ENCODE measurements around the gene ADRA2C. TPM values are rescaled to one million over a fixed set of nuclear protein-coding genes. Genes with fewer than 3 reads are reported as not detected.
A peak's percentile ranks its signal among the peaks of the same experiment; 100 is the strongest.

Gene ADRA2C
- polyA plus RNA-seq (2012; ENCODE audit: insufficient read depth, insufficient read length, low read depth): 44.5 TPM

DNA sequence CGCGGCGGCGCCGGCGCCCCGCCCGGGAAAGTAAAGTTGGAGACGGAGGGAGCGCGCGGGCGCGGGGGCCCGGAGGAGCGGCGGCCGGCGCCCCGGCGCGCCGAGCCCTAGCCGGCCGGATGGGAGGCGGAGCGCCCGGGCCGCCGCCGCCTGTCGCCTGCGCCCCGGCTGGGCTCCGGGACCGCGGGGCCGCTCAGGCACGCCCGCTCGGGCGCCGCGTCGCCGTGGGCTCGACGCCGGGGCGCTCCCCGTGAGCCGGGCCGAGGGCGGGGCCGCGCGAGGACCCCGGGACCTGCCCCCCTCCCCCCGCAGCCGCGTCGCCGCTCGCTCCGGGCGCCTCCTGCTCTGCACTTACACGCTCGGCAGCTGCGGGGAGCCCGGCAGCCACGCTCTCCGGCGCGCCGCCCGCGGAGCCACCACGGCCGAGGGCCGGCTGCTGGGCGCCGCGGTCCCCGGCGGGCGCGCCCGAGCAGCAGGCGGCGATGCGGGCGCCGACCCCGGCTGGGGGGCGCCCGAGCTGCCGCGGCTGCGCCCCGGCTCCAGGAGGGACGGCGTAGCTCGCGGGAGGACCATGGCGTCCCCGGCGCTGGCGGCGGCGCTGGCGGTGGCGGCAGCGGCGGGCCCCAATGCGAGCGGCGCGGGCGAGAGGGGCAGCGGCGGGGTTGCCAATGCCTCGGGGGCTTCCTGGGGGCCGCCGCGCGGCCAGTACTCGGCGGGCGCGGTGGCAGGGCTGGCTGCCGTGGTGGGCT, at the start of gene ADRA2C:
Gene ADRA2C (plus strand): TSS at position 350 of the 749 bp plus-strand sequence. CDS start 222 bp downstream, at position 572.
- TF ChIP-seq, protein P1, sequence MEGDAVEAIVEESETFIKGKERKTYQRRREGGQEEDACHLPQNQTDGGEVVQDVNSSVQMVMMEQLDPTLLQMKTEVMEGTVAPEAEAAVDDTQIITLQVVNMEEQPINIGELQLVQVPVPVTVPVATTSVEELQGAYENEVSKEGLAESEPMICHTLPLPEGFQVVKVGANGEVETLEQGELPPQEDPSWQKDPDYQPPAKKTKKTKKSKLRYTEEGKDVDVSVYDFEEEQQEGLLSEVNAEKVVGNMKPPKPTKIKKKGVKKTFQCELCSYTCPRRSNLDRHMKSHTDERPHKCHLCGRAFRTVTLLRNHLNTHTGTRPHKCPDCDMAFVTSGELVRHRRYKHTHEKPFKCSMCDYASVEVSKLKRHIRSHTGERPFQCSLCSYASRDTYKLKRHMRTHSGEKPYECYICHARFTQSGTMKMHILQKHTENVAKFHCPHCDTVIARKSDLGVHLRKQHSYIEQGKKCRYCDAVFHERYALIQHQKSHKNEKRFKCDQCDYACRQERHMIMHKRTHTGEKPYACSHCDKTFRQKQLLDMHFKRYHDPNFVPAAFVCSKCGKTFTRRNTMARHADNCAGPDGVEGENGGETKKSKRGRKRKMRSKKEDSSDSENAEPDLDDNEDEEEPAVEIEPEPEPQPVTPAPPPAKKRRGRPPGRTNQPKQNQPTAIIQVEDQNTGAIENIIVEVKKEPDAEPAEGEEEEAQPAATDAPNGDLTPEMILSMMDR (IDR thresholded peaks at IDR 0.05; ENCODE audit: low read depth, low read length): no peak
- Histone ChIP-seq H3K4me1 (peaks cover 30% of the 10 kb centered on the region), H3K27me3 (no peaks in the 10 kb centered on the region), H3K4me3 (ENCODE audit: low read depth, low read length) (peak within 1 kb of the TSS; percentile 51), H3K9me3 (no peaks in the 10 kb centered on the region), H3K36me3 (no peaks in the 10 kb centered on the region)
- peak; percentile 67 for DNase-seq

DNA sequence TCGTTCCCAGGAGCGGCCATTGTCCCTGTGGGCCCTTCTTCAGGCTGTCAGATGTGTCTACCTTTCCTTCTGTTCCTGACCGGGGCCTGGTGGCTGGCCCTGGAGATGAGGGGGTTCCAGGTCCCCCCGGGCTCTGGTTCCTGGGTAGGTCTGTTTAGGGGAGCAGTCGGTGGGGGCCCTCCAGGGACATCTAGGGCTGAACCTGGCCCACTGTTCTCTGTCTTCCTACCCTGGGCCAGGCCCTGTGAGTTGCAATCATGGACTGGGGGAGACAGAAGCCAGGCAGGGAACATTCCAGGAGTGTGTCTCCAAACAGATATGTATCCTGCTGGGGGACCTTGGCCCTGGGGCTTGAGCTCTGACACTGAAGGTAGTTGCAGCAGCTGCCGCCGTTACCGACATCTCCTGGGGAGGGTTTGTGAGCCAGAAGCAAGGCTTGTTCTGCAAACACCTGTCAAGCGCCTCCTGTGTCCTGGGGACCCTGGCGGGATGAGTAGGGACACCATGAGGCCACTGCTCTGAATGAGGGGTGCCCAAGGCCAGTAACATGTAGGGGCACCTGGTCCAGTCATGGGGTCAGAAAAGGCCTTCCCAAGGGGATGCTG, 49.5 kb upstream of the ADRA2C start:
- DNase-seq: no peak
- TF ChIP-seq, protein P1 (IDR thresholded peaks at IDR 0.05; ENCODE audit: low read depth, low read length): no peak
- no peaks in the 10 kb centered on the region for H3K27me3 ChIP-seq

DNA sequence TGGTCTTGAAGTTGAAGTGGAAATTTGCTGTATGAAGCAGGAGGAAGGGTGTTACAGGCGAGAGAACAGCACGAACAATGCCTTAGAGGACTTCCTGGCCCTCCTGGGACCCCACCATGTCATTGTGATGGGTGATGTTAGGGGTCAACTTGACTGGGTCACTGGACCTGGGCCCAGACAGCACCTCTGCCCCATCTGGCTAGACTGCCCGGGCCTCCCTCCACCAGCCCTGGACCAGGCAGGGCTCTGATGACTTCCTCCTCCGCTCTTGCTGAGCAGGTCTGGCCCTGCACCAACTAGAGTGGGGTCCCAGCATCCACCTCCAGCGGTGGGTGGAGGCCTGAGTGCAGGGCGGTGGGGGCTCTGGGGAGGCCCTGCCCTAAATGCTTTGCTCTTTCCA, 48.9 kb upstream of the ADRA2C start:
- TF ChIP-seq, protein P1 (IDR thresholded peaks at IDR 0.05; ENCODE audit: low read depth, low read length): no peak
- H3K9me3 ChIP-seq: peaks cover 4% of the 10 kb centered on the region; the same call in 1 of the 2 replicates
- no peaks in the 10 kb centered on the region for H3K4me1 ChIP-seq
- H3K36me3 ChIP-seq: no peaks in the 10 kb centered on the region
- H3K27me3 ChIP-seq: no peaks in the 10 kb centered on the region
- no peak overlapping the region for H3K4me3 ChIP-seq (ENCODE audit: low read depth, low read length)
- DNase-seq: no peak

More for the DNA sequence above, 49.5 kb upstream of the ADRA2C start:
- Histone ChIP-seq H3K36me3 (no peaks in the 10 kb centered on the region), H3K4me3 (ENCODE audit: low read depth, low read length) (no peak overlapping the region), H3K4me1 (no peaks in the 10 kb centered on the region), H3K9me3 (peaks cover 4% of the 10 kb centered on the region; the same call in 1 of the 2 replicates)

DNA sequence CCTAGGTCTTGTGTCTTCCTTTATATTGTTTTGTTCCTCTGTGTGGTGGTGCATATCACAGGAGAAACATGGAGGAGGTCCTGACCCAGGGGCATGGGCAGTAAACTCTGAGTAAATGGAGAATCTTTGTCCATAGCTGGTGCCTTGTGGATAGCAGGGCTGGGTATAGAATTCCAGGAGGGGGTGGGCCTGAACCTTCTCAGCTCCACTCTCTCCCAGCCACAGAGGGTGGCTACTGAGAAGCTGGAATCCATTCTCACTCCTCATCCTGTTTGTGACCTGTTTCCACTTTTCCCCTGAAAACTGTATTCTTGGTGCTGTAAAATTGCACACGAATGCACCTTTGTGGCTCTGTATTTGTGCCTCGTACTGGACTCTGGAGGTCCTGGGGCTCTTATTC, 47.7 kb upstream of the ADRA2C start:
- H3K27me3 ChIP-seq: no peaks in the 10 kb centered on the region
- H3K9me3 ChIP-seq: peaks cover 4% of the 10 kb centered on the region; the same call in 1 of the 2 replicates
- TF ChIP-seq, protein P1 (IDR thresholded peaks at IDR 0.05; ENCODE audit: low read depth, low read length): no peak
- H3K36me3 ChIP-seq: no peaks in the 10 kb centered on the region
- no peak overlapping the region for H3K4me3 ChIP-seq (ENCODE audit: low read depth, low read length)
- H3K4me1 ChIP-seq: no peaks in the 10 kb centered on the region
- DNase-seq: no peak

DNA sequence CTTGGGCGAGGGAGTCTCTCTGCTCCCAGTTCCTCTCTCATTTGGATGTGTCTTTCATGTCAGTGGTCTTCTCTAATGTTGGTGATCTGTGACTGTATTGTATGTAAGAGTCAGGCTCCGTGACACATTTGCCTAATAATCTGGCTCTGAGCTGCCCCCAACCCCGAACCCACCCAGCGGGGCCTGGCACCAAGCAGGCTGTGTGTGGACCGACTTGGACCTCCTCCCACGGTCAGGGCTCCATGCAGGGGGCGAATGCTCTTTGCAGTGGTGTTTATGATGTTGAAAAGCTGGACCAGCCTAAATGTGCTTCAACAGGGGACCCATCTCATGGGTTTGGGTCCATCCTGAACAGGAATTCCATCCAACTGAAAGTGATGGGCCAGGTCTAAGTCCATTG, 47.0 kb upstream of the ADRA2C start:
- no peak for DNase-seq
- TF ChIP-seq, protein P1 (IDR thresholded peaks at IDR 0.05; ENCODE audit: low read depth, low read length): no peak
- H3K27me3 ChIP-seq: no peaks in the 10 kb centered on the region
- H3K4me3 ChIP-seq (ENCODE audit: low read depth, low read length): no peak overlapping the region
- peaks cover 4% of the 10 kb centered on the region; the same call in 1 of the 2 replicates for H3K9me3 ChIP-seq
- H3K36me3 ChIP-seq: no peaks in the 10 kb centered on the region
- no peaks in the 10 kb centered on the region for H3K4me1 ChIP-seq

DNA sequence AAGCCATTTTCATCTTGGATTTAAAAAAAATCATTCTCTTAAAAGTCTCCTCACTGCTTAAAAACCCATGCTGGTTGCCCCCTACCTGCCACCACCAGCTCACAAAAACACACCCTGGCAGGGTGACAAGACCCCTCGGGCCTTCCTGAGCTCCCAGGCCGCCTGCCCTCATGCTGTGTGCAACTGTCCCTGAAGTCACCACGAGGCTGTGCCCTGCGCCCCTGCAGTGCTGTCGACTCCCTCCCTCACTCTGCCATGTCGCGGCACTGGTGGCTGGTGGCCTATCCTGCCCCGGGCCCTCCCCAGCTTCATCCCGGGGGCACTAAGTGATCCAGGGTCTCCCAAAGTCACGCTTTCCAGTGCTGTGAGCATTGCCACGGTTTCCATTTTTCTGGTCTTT, 46.3 kb upstream of the ADRA2C start:
- Histone ChIP-seq H3K27me3 (no peaks in the 10 kb centered on the region), H3K36me3 (no peaks in the 10 kb centered on the region), H3K4me1 (no peaks in the 10 kb centered on the region), H3K9me3 (peaks cover 4% of the 10 kb centered on the region; the same call in 1 of the 2 replicates), H3K4me3 (ENCODE audit: low read depth, low read length) (no peak overlapping the region)
- TF ChIP-seq, protein P1 (IDR thresholded peaks at IDR 0.05; ENCODE audit: low read depth, low read length): no peak
- DNase-seq: no peak
